CD4-positive, alpha-beta T cell treated with Interleukin-15 for 4 hours (primary cell): ENCODE measurements around the gene RNF169.
"Not testable (repeated sequence)": the region's sequence is repeated elsewhere in the genome, so short reads cannot be mapped to it uniquely, and the experiment has no call there.

Source experiments
- DNase-seq: peaks from one replicate; pipeline ENCODE4 v3.0.0-alpha.2; 2020; ENCODE audit warnings: low spot score

Gene RNF169

GRCh38 chr11:74768172-74768651, 19.6 kb downstream of the RNF169 start:
- DNase-seq = not testable (repeated sequence)

- DNase-seq = no peak
Measured at GRCh38 chr11:74769055-74769707, 20.5 kb downstream of the RNF169 start.

- DNase-seq = no peak
Measured at GRCh38 chr11:74770456-74770855, 21.8 kb downstream of the RNF169 start.

GRCh38 chr11:74771139-74771538, 22.5 kb downstream of the RNF169 start:
- DNase-seq = no peak

- no peak for DNase-seq
Measured at GRCh38 chr11:74773476-74773875, 24.8 kb downstream of the RNF169 start.

GRCh38 chr11:74775762-74776161, 27.1 kb downstream of the RNF169 start:
- DNase-seq = no peak

GRCh38 chr11:74776546-74776945, 27.9 kb downstream of the RNF169 start:
- DNase-seq = no peak

- DNase-seq = no peak
Measured at GRCh38 chr11:74777038-74777437, 28.4 kb downstream of the RNF169 start.

- no peak for DNase-seq
Measured at GRCh38 chr11:74777877-74778276, 29.2 kb downstream of the RNF169 start.

GRCh38 chr11:74778581-74778980, 29.9 kb downstream of the RNF169 start:
- DNase-seq = no peak

- no peak for DNase-seq
Measured at GRCh38 chr11:74780248-74781005, 31.8 kb downstream of the RNF169 start.

GRCh38 chr11:74783241-74783871, 34.7 kb downstream of the RNF169 start:
- peak; percentile 37 for DNase-seq

- no peak for DNase-seq
Measured at GRCh38 chr11:74784234-74784633, 35.6 kb downstream of the RNF169 start.

- DNase-seq = no peak
Measured at GRCh38 chr11:74784726-74785125, 36.1 kb downstream of the RNF169 start.

GRCh38 chr11:74786574-74786973, 37.9 kb downstream of the RNF169 start:
- DNase-seq = no peak

GRCh38 chr11:74791333-74792100, 42.9 kb downstream of the RNF169 start:
- no peak for DNase-seq

- DNase-seq = no peak
Measured at GRCh38 chr11:74806267-74806666, 57.6 kb downstream of the RNF169 start.

GRCh38 chr11:74809801-74810200, 61.2 kb downstream of the RNF169 start:
- no peak for DNase-seq

GRCh38 chr11:74815966-74816365, 67.3 kb downstream of the RNF169 start:
- no peak for DNase-seq

- DNase-seq = no peak
Measured at GRCh38 chr11:74816664-74817063, 68.0 kb downstream of the RNF169 start.

GRCh38 chr11:74818283-74818946, 69.8 kb downstream of the RNF169 start:
- no peak for DNase-seq

GRCh38 chr11:74819400-74819799, 70.8 kb downstream of the RNF169 start:
- no peak for DNase-seq
